HG03103 (cell line): ENCODE measurements around the gene HOXA1.

Source experiments
- ATAC-seq: cut with Tn5 transposase; IDR thresholded peaks from one replicate; pipeline ENCODE4 v1.9.1; 2021; ENCODE audit warnings: low read depth; ENCODE audit not compliant: unreplicated experiment

HOXA1 gene

DNA sequence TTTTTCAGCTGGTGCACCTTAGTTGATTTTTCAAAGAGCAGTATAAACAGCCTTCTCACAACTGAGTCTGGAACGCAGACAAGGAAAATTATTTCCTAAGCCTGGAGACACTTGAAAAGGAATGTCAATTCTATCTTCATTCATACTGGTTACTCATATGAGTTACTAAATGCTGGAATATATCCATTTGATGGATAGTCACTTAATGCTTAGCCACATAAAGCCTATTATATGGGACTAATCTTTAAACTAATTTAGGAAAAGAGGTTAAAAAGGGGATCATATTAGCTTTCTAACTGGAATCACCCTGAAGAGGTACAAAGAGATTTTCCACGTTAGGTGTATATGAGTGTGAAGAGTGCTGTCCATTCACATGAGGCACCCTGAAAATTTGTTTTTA is 36.4 kb upstream of the HOXA1 start:
- no peak for ATAC-seq

DNA sequence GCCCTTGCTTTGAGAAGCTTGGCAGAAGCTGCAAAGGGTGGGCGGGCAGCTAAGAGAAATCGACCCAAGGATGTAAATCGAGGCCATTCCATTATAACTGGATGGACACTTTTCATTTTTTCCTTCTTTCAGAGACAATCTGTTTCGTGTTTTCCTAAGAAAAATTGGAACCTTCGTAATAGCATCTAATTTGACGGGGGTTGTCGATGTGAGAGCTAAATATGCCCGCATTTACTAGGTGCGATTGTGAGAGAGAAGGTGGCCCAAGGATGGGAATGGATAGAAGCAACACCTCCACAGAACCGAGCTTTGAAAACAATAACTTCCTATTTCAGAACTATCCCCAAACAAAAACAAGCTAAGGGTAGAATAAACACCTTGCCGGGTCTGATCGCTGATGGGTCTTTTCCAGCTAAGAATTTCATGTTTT is 35.6 kb upstream of the HOXA1 start:
- no peak for ATAC-seq

DNA sequence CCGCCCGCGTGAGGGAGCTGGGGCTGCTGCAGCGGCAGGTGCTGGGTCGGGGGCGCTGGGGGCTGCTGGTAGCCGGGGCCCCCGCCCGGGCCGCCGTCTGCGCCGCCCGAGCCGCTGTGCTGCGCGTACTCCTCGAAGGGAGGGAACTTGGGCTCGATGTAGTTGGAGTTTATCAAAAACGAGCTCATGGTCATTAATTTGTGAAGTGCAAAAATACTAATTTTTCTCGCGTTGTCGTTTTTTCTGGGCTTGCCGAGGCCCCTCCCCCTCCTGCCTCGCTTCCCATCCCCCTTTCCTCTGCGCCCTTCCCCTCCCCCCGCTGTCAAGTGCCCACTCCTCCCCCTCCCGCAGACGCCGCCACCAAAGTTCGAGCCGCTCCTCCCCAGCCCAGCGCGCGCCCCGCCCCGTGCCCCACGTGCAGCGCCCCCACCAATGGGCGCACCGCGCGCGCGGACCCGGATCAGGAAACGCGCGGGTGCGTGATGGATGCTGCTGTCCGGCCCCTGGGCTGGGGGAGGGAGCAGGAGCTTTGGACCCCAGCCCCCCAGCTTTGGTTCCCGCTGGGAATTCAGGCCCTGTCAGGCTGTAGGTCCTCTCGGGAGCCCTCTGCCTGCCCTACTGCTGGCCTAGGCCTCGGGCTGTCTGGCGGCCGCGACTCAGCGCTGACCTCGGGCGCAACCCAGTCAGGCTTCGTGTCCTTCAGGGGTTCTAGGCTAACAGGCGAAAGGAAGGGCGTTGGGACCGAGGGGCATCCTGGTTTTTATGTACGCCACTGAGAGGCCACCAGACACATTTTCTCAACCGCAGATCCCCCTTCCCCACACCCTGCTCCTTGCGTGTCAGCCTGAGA is 35.0 kb upstream of the HOXA1 start, which contains the start of gene HOXA4:
HOXA4 (minus strand) TSS at position 218 of the 850 bp plus-strand sequence; CDS start at position 194, 24 bp downstream.
- no peak for ATAC-seq

DNA sequence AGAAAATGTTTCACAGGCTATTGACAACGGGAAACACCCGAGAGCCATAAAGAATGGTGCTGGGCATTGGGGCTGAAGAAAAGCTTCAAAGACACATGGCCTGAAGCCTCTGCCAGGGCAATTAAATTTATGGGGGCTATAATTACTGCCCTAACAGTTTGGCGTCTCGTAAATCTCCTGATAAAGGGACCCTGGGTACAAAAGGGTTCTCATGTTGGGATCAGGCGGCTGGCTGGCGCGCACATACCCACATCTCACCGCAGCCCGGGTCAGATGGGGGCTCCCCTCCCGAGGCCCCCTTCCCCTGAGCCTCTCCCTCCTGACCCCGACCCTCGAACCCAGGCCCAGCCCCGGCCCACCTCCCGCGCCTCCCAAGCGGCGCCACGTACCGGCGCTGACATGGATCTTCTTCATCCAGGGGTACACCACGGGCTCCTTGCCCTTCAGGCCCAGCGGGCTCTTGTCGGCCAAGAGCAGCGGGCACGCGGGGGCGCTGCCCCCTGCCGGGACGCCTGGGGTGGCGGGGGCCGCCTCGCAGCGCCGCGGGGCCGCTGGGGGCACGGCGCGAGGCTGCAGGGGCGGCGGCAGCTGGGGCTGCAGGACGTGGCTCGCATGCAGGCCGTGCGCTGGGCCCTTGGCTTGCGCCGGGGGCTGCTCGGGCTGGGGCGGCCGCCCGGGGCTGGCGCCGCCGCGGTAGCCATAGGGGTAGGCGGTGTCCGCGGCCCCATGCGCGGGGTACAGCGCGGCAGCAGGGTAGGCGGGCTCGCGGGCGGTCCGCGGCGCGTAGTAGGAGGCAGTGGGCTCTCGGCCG is 34.1 kb upstream of the HOXA1 start:
- ATAC-seq: no peak

DNA sequence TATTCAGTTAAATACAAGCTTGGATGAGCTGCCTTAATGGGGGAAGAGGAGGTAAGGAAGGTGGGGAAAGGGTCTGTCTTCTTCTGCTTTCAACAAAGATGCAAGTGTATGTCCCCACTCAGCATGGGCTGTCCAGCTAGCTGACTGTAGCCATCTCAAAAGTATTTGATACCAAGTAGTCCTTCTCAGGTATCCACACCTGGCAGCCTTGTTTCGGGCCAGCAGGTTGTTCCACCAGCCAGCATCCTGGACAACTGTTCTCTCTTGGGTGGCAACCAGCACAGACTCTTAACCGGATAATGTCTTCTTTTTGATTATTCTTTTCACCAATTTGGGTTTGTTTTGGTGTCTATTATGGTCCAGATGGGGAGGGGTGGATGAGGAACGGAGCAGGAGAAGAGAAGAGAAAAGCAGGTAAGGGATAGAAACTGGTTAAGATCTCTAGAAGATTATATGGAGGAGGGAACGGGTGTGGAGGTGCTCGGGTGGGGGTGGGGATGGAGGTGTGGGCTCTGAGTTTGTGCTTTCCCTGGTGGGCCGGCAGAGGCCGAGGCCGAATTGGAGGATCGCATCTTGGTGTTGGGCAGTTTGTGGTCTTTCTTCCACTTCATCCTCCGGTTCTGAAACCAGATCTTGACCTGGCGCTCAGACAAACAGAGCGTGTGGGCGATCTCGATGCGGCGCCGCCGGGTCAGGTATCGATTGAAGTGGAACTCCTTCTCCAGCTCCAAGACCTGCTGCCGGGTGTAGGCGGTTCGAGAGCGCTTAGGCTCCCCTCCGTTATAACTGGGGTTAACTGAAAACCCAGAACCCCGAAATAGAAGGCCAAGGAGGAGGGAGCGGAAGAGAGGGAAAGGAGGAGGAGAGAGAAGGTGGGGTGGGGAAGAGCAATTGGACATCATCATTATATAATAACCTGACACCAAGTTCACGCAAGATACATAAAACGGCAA is 33.3 kb upstream of the HOXA1 start:
- no peak for ATAC-seq

DNA sequence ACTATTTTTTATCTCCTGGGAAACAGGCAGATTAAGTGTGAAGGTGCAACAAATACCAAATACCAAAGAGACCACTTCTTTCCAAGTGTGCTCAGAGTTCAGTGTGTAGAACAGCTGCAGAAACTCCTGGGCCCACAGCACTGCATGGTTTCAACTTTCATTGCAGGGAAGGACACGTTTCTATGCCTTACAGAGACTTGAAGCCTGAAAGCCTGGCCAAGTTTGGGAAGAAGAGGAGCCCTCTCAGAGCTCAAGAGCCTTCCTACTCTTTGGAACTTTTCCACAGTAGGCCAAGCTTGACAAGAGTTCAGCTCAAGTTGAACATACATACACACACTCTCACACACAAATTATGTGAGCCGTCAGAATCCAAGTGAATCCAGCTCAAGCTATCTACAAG is 32.2 kb upstream of the HOXA1 start:
- no peak for ATAC-seq

DNA sequence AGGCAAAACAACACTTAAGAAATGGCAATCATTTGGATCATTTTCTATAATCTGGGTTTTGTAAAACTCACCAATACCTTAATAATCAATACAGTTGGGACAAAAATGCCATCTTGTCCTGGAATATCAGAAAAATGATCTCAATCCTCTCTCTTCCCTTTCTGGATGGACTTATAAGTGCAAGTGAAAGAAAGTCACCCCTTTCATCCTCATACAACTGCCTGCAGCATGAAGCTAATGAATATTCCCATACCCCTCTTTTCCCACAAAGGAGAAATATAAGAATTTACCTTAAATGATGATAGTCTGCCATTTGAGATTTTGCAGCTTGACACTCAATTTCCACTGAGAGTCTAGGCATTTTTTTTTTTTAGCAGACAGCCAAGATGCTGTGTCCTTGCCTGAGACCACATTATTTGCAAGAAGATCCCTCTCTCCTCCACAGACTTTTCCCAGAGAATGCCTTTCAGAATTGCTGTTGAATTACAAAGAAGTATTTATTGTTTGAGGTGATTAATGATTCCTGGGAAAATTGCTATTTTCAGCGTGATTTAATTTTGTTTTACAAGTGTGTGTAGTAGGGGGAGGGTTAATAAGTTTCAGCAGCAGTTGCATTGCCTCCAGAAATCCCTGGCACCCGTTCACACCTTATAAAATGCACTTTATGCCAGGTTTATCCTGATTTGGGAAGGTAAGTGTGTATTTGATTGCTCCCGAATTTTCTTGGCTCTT is 31.0 kb upstream of the HOXA1 start:
- ATAC-seq: no peak

DNA sequence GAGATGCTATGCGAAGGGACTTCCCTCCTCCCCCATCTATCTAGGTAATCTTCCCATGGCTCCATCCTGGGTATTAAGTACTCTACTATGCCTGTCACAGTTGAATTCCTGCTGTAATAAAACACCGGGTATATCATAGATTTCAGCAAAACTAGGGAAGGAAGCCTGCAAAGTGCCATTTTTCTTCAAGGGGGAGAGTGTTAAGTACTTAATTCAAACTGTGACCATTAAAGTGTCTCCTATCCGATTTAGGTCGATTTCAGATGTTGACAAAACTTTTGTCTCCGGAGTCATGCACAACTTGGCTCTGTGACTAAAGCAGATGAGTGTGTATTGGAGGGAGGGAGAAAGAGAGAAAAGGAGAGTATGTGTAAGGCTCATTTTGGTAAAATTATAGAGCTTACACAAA is 30.2 kb upstream of the HOXA1 start:
- no peak for ATAC-seq

DNA sequence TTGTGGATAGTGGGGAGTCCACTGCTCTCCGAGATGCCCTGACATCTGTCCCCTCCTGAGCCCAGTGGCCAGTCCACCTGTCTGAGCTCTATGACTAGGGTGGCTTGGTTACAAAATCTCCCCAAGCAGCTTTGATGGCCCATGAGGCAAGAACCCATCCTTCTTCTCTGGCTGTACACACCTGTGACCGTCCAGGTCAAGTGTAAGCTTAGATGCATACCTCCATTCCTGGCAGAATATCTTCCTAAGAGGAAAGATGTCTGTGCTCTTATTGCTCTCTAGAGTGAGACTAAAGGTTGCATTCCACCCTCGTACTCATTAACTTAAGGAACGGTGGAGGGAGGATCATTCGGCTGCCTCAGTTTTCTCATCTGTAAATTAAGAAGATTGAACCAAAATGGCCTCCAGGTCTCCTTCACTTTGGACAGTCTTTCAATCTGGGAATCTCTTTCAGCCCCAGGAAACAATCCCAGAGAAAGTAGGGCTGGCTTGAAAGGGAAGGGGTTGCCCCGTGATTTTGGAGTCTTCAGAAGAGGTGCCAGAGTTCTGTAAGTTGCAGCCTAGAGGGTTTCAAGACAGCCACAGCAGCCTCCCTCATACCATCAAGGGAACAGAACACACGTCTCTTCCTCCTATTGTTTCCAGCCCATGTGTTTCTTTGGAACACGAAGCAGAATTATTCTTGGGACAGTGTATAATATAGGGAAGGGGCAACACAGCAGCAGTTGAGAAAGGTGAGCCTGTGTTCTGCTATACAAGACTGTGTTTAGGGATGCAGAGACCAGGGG is 29.3 kb upstream of the HOXA1 start:
- ATAC-seq: no peak

DNA sequence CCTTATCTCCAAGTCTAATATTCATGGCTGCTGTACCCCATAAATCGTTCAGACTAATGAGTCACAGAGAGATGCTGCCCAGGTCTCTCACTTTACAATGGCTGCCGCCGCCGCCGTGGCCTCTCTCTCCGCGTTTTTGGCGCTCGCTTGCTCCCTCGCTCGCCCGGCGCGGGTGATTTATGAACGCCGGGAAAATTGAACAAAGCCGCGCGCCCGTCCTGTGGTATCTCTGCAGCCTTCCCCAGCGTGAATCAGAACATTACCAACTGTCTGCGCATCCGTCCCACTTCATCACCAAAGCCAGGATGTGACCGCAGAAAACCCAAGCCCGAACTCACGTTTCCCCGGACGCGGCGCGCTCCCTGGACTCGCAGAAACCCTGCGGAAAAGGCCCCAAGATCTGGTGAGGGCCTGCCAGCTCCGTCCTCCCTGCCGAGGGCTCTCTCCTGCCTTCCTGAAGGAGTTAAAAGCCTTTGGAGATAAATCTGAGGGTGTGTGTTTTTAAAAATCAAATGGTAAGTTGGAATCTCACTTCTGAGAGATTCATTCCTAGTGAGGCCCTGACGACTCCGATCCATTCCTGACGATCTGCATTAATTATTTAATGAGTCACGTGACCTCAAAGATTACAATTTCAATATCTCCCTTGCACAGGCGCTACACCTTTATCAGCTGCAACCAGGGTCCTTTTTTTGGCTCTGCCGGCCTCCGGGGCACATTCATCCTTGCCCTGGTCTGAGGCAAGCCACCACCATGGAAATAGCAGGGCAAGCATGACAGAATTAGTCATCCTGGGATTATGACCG is 28.5 kb upstream of the HOXA1 start:
- ATAC-seq: no peak

DNA sequence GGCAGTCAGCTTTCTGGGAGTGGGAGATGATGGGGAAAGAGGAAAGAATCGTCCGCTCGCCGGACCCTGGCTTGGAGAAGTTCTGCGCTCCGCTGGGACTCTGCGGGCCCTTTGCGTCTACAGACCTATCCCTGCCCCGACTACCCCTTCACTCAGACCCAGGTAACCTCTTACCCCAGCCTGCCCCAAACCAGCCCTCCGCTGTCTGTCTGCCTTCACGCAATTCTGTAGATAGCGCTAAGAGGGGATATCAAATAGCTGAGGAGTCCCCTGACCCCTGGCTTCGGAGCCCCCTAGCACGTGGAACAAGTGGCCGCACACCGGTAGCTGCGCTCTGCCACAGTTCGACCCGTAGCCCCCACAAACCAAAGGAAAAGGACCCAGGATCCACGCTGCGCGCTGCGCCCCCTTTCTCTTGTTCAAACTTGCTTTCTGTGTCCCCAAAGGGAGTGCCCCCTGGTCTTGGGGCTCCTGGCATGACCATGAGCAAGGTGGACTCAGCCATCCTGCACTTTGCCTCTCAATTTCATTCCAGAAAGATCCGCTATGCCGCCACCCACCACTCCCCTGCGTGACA is 27.8 kb upstream of the HOXA1 start:
- no peak for ATAC-seq

DNA sequence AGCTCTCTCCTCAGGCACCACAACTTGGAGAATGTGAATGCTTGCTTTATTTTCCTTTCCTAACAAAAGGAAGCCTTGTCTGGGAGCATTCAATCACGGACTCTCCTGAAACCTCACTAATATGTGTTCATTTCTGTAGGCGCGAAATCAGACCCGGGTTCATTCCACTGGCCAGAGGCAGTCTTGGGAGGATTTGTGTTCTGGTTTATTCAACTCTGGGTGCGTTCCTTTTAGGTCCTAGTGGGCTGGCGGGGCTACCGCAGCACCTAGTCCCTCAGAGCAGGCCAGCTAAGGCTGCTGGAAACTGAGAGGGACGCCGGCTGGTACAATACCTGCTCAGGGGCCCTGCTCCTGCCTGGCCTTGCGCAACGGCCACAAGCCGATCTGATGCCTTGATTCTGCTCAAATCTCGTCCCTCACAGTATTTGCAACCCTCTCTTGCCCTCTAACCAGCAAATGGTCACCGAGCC is 27.2 kb upstream of the HOXA1 start:
- no peak for ATAC-seq

DNA sequence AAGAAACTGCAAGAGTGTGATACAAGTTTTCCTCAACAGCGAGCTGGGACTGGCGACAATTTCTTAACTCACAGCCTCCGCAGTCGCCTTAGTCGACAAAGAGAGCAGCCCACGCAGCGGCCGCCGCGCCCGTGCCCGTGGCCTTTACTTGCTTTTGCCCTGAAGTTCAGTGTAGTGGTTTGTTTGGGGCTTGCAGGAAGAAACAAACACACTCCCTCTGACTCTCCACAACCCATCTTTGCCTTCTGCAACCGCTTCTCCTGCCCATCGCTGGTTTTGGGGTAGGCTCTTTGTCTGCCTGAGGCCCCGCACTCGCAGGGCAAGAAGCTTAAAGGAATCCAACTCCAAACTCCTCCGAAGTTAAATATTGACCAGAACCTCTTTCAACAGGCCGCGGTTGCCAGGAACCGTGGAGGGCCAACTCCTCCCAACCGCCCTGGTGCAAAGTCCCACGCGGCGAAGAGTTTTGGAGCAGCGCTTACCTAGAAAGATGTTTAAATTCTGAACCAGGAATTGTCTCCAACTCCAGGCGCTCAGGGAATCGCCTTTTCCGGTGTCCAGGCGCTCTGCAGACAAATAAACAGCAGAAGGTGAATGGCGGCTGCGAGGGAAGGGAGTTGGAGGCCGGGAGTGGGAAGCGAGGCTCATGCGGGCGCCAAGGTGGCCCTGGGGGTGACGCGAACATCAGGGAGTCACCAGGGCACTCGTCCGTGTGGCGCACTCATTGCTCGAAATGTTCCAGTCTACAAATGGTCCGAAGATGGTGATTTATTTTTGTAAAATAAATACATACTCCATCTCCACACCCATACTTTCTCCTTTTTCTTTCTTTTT is 26.5 kb upstream of the HOXA1 start:
- ATAC-seq: no peak

DNA sequence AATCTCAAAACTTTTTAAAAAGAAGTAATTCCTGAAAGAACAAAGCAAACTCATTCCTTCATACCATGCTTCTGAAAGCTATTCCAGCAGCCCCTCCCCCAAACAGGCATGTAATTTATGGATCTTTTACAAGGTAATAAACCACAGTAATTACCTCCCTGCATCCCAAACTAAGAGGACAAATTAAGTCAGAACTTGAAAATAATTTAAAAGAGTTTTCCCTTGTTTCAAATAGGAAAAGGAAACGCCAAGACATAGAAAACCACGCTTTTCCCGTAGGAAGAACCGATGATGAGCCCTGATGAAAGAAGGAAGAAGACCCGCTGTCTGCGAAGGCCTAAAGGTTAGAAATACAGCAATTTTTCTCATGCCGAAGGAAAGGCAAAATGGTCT is 25.9 kb upstream of the HOXA1 start:
- ATAC-seq: no peak

DNA sequence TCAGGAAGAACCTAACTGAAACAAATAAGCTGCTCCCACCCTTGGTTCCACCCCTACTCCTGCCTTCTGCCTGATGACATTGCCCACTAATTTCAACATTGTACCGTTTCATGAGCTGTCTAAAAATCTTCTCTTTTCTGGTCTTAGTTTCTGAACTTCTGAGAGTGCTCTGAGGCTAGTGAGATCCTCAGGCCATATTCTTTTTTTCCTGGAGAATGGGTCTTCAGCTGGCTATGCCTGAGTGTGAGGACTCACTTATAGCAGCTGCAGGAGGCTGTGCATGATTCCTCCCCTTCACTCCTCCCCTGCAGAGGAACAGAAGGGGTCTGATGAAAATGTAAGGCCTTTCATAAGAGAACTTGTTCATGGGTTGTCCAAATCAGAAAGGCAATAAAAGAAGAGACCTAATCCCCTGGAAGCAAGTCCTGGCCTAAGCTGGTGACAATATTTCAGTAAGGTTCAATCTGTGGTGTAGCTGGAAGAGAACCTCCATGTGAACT is 23.7 kb upstream of the HOXA1 start:
- ATAC-seq: no peak

DNA sequence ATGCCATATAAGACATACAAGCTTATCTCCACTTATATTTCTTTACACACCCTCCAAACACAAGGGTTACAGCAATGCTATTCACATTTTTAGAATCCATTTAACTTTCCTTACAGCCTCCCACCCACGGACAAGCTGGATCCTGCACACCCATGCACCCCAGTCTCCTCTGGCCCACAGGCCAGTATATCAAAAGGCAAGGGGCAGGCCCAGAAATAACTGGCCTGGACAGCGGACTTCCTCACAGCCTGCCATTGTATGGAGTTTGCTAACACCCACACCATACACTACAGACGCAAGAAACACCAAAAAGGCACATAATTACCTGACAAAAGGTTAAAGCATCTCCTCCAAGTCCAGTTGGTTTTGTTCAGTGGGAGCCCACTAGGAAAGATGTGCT is 22.8 kb upstream of the HOXA1 start:
- no peak for ATAC-seq
